Stomach smooth muscle (tissue), 2 donors: ENCODE data around the gene PNMA8B.

ENCODE experiments used
- H3K27ac ChIP-seq: one replicate; pipeline ENCODE4 v1.7.0; 2013; ENCODE audit warnings: mild to moderate bottlenecking, low read length, inconsistent platforms
- H3K27me3 ChIP-seq, 2 donors: one replicate each; pipeline ENCODE4 v1.7.0; 2013; ENCODE audit warnings: low read length in 2 of 2; ENCODE audit not compliant: insufficient read depth in 2 of 2, control insufficient read depth in 1 of 2
- H3K36me3 ChIP-seq, 2 donors: one replicate each; pipeline ENCODE4 v1.7.0; 2013; ENCODE audit warnings: low read length in 2 of 2; ENCODE audit not compliant: control insufficient read depth in 2 of 2, insufficient read depth in 2 of 2
- H3K4me1 ChIP-seq: one replicate; pipeline ENCODE4 v1.7.0; 2013; ENCODE audit warnings: low read length; ENCODE audit not compliant: control insufficient read depth, insufficient read depth
- H3K4me3 ChIP-seq, 2 donors: one replicate each; pipeline ENCODE4 v1.7.0; 2013; ENCODE audit warnings: low read length in 2 of 2
- H3K9ac ChIP-seq, 2 donors: one replicate each; pipeline ENCODE4 v1.7.0; 2013; ENCODE audit warnings: low read length in 2 of 2, mild to moderate bottlenecking in 1 of 2
- H3K9me3 ChIP-seq, 2 donors: one replicate each; pipeline ENCODE4 v1.7.0; 2013; ENCODE audit warnings: low read length in 2 of 2; ENCODE audit not compliant: control insufficient read depth in 2 of 2
- donor health status: healthy.
- donor health status: Pancreatic carcinoma.

PNMA8B gene

GRCh38 chr19:46454244-46454643 lies 41.4 kb downstream of the PNMA8B start:
- peaks cover 0 to 5% of the 10 kb centered on the region in 2 donors for H3K27me3 ChIP-seq
- no peaks in the 10 kb centered on the region for H3K4me1 ChIP-seq
- no peaks in the 10 kb centered on the region for H3K9me3 ChIP-seq
- no peak overlapping the region for H3K9ac ChIP-seq
- H3K27ac ChIP-seq: no peak overlapping the region
- no peak overlapping the region for H3K4me3 ChIP-seq
- no peaks in the 10 kb centered on the region for H3K36me3 ChIP-seq

- Histone ChIP-seq H3K9me3 (no peaks in the 10 kb centered on the region), H3K4me1 (no peaks in the 10 kb centered on the region), H3K9ac (no peak overlapping the region), H3K4me3 (no peak overlapping the region), H3K36me3 (no peaks in the 10 kb centered on the region), H3K27ac (no peak overlapping the region), H3K27me3 (peaks cover 0 to 5% of the 10 kb centered on the region in 2 donors)
Observed at GRCh38 chr19:46453661-46454060, 42.0 kb downstream of the PNMA8B start.

GRCh38 chr19:46452186-46452585 lies 43.5 kb downstream of the PNMA8B start:
- no peak overlapping the region for H3K9ac ChIP-seq
- no peaks in the 10 kb centered on the region for H3K9me3 ChIP-seq
- no peaks in the 10 kb centered on the region for H3K27me3 ChIP-seq
- no peaks in the 10 kb centered on the region for H3K36me3 ChIP-seq
- H3K4me1 ChIP-seq: no peaks in the 10 kb centered on the region
- no peak overlapping the region for H3K27ac ChIP-seq
- H3K4me3 ChIP-seq: no peak overlapping the region

GRCh38 chr19:46451352-46451751 lies 44.3 kb downstream of the PNMA8B start:
- H3K27me3 ChIP-seq: no peaks in the 10 kb centered on the region
- no peaks in the 10 kb centered on the region for H3K9me3 ChIP-seq
- H3K27ac ChIP-seq: no peak overlapping the region
- no peak overlapping the region for H3K9ac ChIP-seq
- no peak overlapping the region for H3K4me3 ChIP-seq
- no peaks in the 10 kb centered on the region for H3K4me1 ChIP-seq
- no peaks in the 10 kb centered on the region for H3K36me3 ChIP-seq

- no peak overlapping the region for H3K27ac ChIP-seq
- H3K9ac ChIP-seq: no peak overlapping the region
- no peaks in the 10 kb centered on the region for H3K27me3 ChIP-seq
- no peaks in the 10 kb centered on the region for H3K4me1 ChIP-seq
- no peaks in the 10 kb centered on the region for H3K36me3 ChIP-seq
- H3K9me3 ChIP-seq: no peaks in the 10 kb centered on the region
- H3K4me3 ChIP-seq: no peak overlapping the region
Observed at GRCh38 chr19:46450737-46451136, 44.9 kb downstream of the PNMA8B start.

- no peaks in the 10 kb centered on the region for H3K27me3 ChIP-seq
- no peak overlapping the region for H3K4me3 ChIP-seq
- no peaks in the 10 kb centered on the region for H3K4me1 ChIP-seq
- no peaks in the 10 kb centered on the region for H3K9me3 ChIP-seq
- no peaks in the 10 kb centered on the region for H3K36me3 ChIP-seq
- H3K27ac ChIP-seq: no peak overlapping the region
- no peak overlapping the region for H3K9ac ChIP-seq
Observed at GRCh38 chr19:46449228-46449627, 46.4 kb downstream of the PNMA8B start.

GRCh38 chr19:46448601-46449000 lies 47.1 kb downstream of the PNMA8B start:
- Histone ChIP-seq H3K4me1 (no peaks in the 10 kb centered on the region), H3K27ac (no peak overlapping the region), H3K9me3 (no peaks in the 10 kb centered on the region), H3K27me3 (no peaks in the 10 kb centered on the region), H3K9ac (no peak overlapping the region), H3K4me3 (no peak overlapping the region), H3K36me3 (no peaks in the 10 kb centered on the region)

GRCh38 chr19:46447824-46448223 lies 47.8 kb downstream of the PNMA8B start:
- Histone ChIP-seq H3K27me3 (no peaks in the 10 kb centered on the region), H3K27ac (no peak overlapping the region), H3K4me1 (no peaks in the 10 kb centered on the region), H3K9me3 (no peaks in the 10 kb centered on the region), H3K9ac (no peak overlapping the region), H3K36me3 (no peaks in the 10 kb centered on the region), H3K4me3 (no peak overlapping the region)

- H3K27me3 ChIP-seq: no peaks in the 10 kb centered on the region
- no peaks in the 10 kb centered on the region for H3K36me3 ChIP-seq
- H3K9ac ChIP-seq: no peak overlapping the region
- no peaks in the 10 kb centered on the region for H3K4me1 ChIP-seq
- no peak overlapping the region for H3K27ac ChIP-seq
- no peak overlapping the region for H3K4me3 ChIP-seq
- no peaks in the 10 kb centered on the region for H3K9me3 ChIP-seq
Observed at GRCh38 chr19:46447006-46447405, 48.7 kb downstream of the PNMA8B start.

GRCh38 chr19:46446021-46446420 lies 49.6 kb downstream of the PNMA8B start:
- Histone ChIP-seq H3K9ac (no peak overlapping the region), H3K4me3 (no peak overlapping the region), H3K27ac (no peak overlapping the region), H3K36me3 (no peaks in the 10 kb centered on the region), H3K4me1 (no peaks in the 10 kb centered on the region), H3K27me3 (no peaks in the 10 kb centered on the region), H3K9me3 (no peaks in the 10 kb centered on the region)

GRCh38 chr19:46442808-46443450 lies 52.7 kb downstream of the PNMA8B start:
- H3K27me3 ChIP-seq: no peaks in the 10 kb centered on the region
- H3K4me3 ChIP-seq: no peak overlapping the region
- H3K36me3 ChIP-seq: no peaks in the 10 kb centered on the region
- no peaks in the 10 kb centered on the region for H3K4me1 ChIP-seq
- H3K9me3 ChIP-seq: no peaks in the 10 kb centered on the region
- no peak overlapping the region for H3K27ac ChIP-seq
- H3K9ac ChIP-seq: no peak overlapping the region
